Measurements from ENCODE around the gene HHIPL1. TPM values are rescaled to one million over a fixed set of nuclear protein-coding genes. Genes with fewer than 3 reads are reported as not detected.

The HHIPL1 gene
- polyA plus RNA-seq, 2 donors, result 0.14 to 0.28 TPM

GRCh38 chr14:99624024-99624423 is 20.9 kb upstream of the HHIPL1 start:
- WGBS, 2 donors, result 82% methylated on average over 6 of the region's 6 CpGs
- Histone ChIP-seq H3K27me3 (ENCODE audit: control insufficient read depth in 1 of 2, insufficient read depth in 2 of 2, low read length in 2 of 2) (no peaks in the 10 kb centered on the region), H3K27ac (ENCODE audit: low read depth in 2 of 2, low read length in 1 of 2) (peak overlapping the region in 1 of 2 donors; percentile 14), H3K4me1 (ENCODE audit: control insufficient read depth in 2 of 2, insufficient read depth in 2 of 2, low read length in 1 of 2) (peaks cover 0 to 20% of the 10 kb centered on the region in 2 donors), H3K36me3 (ENCODE audit: control insufficient read depth in 2 of 2, insufficient read depth in 2 of 2, low read length in 1 of 2) (no peaks in the 10 kb centered on the region), H3K4me3 (ENCODE audit: low read depth in 1 of 2, low read length in 2 of 2) (no peak overlapping the region), H3K9me3 (ENCODE audit: control insufficient read depth in 2 of 2, insufficient read depth in 1 of 2, low read depth in 1 of 2, low read length in 1 of 2) (no peaks in the 10 kb centered on the region)

- no peak overlapping the region for H3K4me3 ChIP-seq (ENCODE audit: low read depth in 1 of 2, low read length in 2 of 2)
- H3K27ac ChIP-seq (ENCODE audit: low read depth in 2 of 2, low read length in 1 of 2), result peak overlapping the region in 1 of 2 donors; percentile 45
- no peaks in the 10 kb centered on the region for H3K27me3 ChIP-seq (ENCODE audit: control insufficient read depth in 1 of 2, insufficient read depth in 2 of 2, low read length in 2 of 2)
- H3K9me3 ChIP-seq (ENCODE audit: control insufficient read depth in 2 of 2, insufficient read depth in 1 of 2, low read depth in 1 of 2, low read length in 1 of 2), result no peaks in the 10 kb centered on the region
- H3K4me1 ChIP-seq (ENCODE audit: control insufficient read depth in 2 of 2, insufficient read depth in 2 of 2, low read length in 1 of 2), result peaks cover 0 to 20% of the 10 kb centered on the region in 2 donors
- H3K36me3 ChIP-seq (ENCODE audit: control insufficient read depth in 2 of 2, insufficient read depth in 2 of 2, low read length in 1 of 2), result no peaks in the 10 kb centered on the region
- WGBS, 2 donors, result 67 to 76% methylated on average over 13 of the region's 13 CpGs
Measured at GRCh38 chr14:99624971-99625370, 20.0 kb upstream of the HHIPL1 start.

GRCh38 chr14:99625476-99625875 is 19.5 kb upstream of the HHIPL1 start:
- H3K27me3 ChIP-seq (ENCODE audit: control insufficient read depth in 1 of 2, insufficient read depth in 2 of 2, low read length in 2 of 2), result no peaks in the 10 kb centered on the region
- H3K36me3 ChIP-seq (ENCODE audit: control insufficient read depth in 2 of 2, insufficient read depth in 2 of 2, low read length in 1 of 2), result no peaks in the 10 kb centered on the region
- H3K4me1 ChIP-seq (ENCODE audit: control insufficient read depth in 2 of 2, insufficient read depth in 2 of 2, low read length in 1 of 2), result peaks cover 0 to 20% of the 10 kb centered on the region in 2 donors
- WGBS, 2 donors, result 70% methylated on average over 3 of the region's 3 CpGs
- H3K27ac ChIP-seq (ENCODE audit: low read depth in 2 of 2, low read length in 1 of 2), result peak overlapping the region in 1 of 2 donors; percentile 45
- no peak overlapping the region for H3K4me3 ChIP-seq (ENCODE audit: low read depth in 1 of 2, low read length in 2 of 2)
- H3K9me3 ChIP-seq (ENCODE audit: control insufficient read depth in 2 of 2, insufficient read depth in 1 of 2, low read depth in 1 of 2, low read length in 1 of 2), result no peaks in the 10 kb centered on the region

- Histone ChIP-seq H3K27ac (ENCODE audit: low read depth in 2 of 2, low read length in 1 of 2) (peak overlapping the region in 1 of 2 donors; percentile 26), H3K4me1 (ENCODE audit: control insufficient read depth in 2 of 2, insufficient read depth in 2 of 2, low read length in 1 of 2) (peaks cover 0 to 20% of the 10 kb centered on the region in 2 donors)
- WGBS, 2 donors, result 80 to 81% methylated on average over 11 of the region's 11 CpGs
Measured at GRCh38 chr14:99626041-99626648, 18.8 kb upstream of the HHIPL1 start.

GRCh38 chr14:99627100-99627499 is 17.8 kb upstream of the HHIPL1 start:
- no peaks in the 10 kb centered on the region for H3K27me3 ChIP-seq (ENCODE audit: control insufficient read depth in 1 of 2, insufficient read depth in 2 of 2, low read length in 2 of 2)
- H3K4me3 ChIP-seq (ENCODE audit: low read depth in 1 of 2, low read length in 2 of 2), result no peak overlapping the region
- H3K27ac ChIP-seq (ENCODE audit: low read depth in 2 of 2, low read length in 1 of 2), result no peak overlapping the region
- H3K36me3 ChIP-seq (ENCODE audit: control insufficient read depth in 2 of 2, insufficient read depth in 2 of 2, low read length in 1 of 2), result no peaks in the 10 kb centered on the region
- H3K4me1 ChIP-seq (ENCODE audit: control insufficient read depth in 2 of 2, insufficient read depth in 2 of 2, low read length in 1 of 2), result peaks cover 0 to 19% of the 10 kb centered on the region in 2 donors
- H3K9me3 ChIP-seq (ENCODE audit: control insufficient read depth in 2 of 2, insufficient read depth in 1 of 2, low read depth in 1 of 2, low read length in 1 of 2), result no peaks in the 10 kb centered on the region
- WGBS, 2 donors, result 79 to 89% methylated on average over 2 of the region's 2 CpGs

More at GRCh38 chr14:99626041-99626648, 18.8 kb upstream of the HHIPL1 start:
- Histone ChIP-seq H3K9me3 (ENCODE audit: control insufficient read depth in 2 of 2, insufficient read depth in 1 of 2, low read depth in 1 of 2, low read length in 1 of 2) (no peaks in the 10 kb centered on the region), H3K36me3 (ENCODE audit: control insufficient read depth in 2 of 2, insufficient read depth in 2 of 2, low read length in 1 of 2) (no peaks in the 10 kb centered on the region), H3K4me3 (ENCODE audit: low read depth in 1 of 2, low read length in 2 of 2) (no peak overlapping the region), H3K27me3 (ENCODE audit: control insufficient read depth in 1 of 2, insufficient read depth in 2 of 2, low read length in 2 of 2) (no peaks in the 10 kb centered on the region)

- 75 to 77% methylated on average over 13 of the region's 13 CpGs for WGBS, 2 donors
- no peaks in the 10 kb centered on the region for H3K27me3 ChIP-seq (ENCODE audit: control insufficient read depth in 1 of 2, insufficient read depth in 2 of 2, low read length in 2 of 2)
- H3K27ac ChIP-seq (ENCODE audit: low read depth in 2 of 2, low read length in 1 of 2), result peak overlapping the region in 1 of 2 donors; percentile 44
- no peaks in the 10 kb centered on the region for H3K36me3 ChIP-seq (ENCODE audit: control insufficient read depth in 2 of 2, insufficient read depth in 2 of 2, low read length in 1 of 2)
- H3K9me3 ChIP-seq (ENCODE audit: control insufficient read depth in 2 of 2, insufficient read depth in 1 of 2, low read depth in 1 of 2, low read length in 1 of 2), result no peaks in the 10 kb centered on the region
- peaks cover 0 to 16% of the 10 kb centered on the region in 2 donors for H3K4me1 ChIP-seq (ENCODE audit: control insufficient read depth in 2 of 2, insufficient read depth in 2 of 2, low read length in 1 of 2)
- H3K4me3 ChIP-seq (ENCODE audit: low read depth in 1 of 2, low read length in 2 of 2), result no peak overlapping the region
Measured at GRCh38 chr14:99627510-99628381, 17.2 kb upstream of the HHIPL1 start.

GRCh38 chr14:99628887-99629618 is 15.9 kb upstream of the HHIPL1 start:
- Histone ChIP-seq H3K27ac (ENCODE audit: low read depth in 2 of 2, low read length in 1 of 2) (no peak overlapping the region), H3K27me3 (ENCODE audit: control insufficient read depth in 1 of 2, insufficient read depth in 2 of 2, low read length in 2 of 2) (no peaks in the 10 kb centered on the region), H3K4me1 (ENCODE audit: control insufficient read depth in 2 of 2, insufficient read depth in 2 of 2, low read length in 1 of 2) (peaks cover 0 to 14% of the 10 kb centered on the region in 2 donors), H3K4me3 (ENCODE audit: low read depth in 1 of 2, low read length in 2 of 2) (no peak overlapping the region), H3K36me3 (ENCODE audit: control insufficient read depth in 2 of 2, insufficient read depth in 2 of 2, low read length in 1 of 2) (no peaks in the 10 kb centered on the region), H3K9me3 (ENCODE audit: control insufficient read depth in 2 of 2, insufficient read depth in 1 of 2, low read depth in 1 of 2, low read length in 1 of 2) (no peaks in the 10 kb centered on the region)
- 20 to 21% methylated on average over 20 of the region's 20 CpGs for WGBS, 2 donors

- Histone ChIP-seq H3K36me3 (ENCODE audit: control insufficient read depth in 2 of 2, insufficient read depth in 2 of 2, low read length in 1 of 2) (no peaks in the 10 kb centered on the region), H3K9me3 (ENCODE audit: control insufficient read depth in 2 of 2, insufficient read depth in 1 of 2, low read depth in 1 of 2, low read length in 1 of 2) (no peaks in the 10 kb centered on the region), H3K27ac (ENCODE audit: low read depth in 2 of 2, low read length in 1 of 2) (no peak overlapping the region), H3K4me3 (ENCODE audit: low read depth in 1 of 2, low read length in 2 of 2) (no peak overlapping the region), H3K27me3 (ENCODE audit: control insufficient read depth in 1 of 2, insufficient read depth in 2 of 2, low read length in 2 of 2) (no peaks in the 10 kb centered on the region), H3K4me1 (ENCODE audit: control insufficient read depth in 2 of 2, insufficient read depth in 2 of 2, low read length in 1 of 2) (peaks cover 0 to 7% of the 10 kb centered on the region in 2 donors)
- WGBS, 2 donors, result 69 to 79% methylated on average over 7 to 8 of the region's 8 CpGs
Measured at GRCh38 chr14:99630202-99630601, 14.7 kb upstream of the HHIPL1 start.

GRCh38 chr14:99632410-99633035 is 12.4 kb upstream of the HHIPL1 start:
- no peaks in the 10 kb centered on the region for H3K36me3 ChIP-seq (ENCODE audit: control insufficient read depth in 2 of 2, insufficient read depth in 2 of 2, low read length in 1 of 2)
- H3K9me3 ChIP-seq (ENCODE audit: control insufficient read depth in 2 of 2, insufficient read depth in 1 of 2, low read depth in 1 of 2, low read length in 1 of 2), result no peaks in the 10 kb centered on the region
- H3K4me1 ChIP-seq (ENCODE audit: control insufficient read depth in 2 of 2, insufficient read depth in 2 of 2, low read length in 1 of 2), result peaks cover 0 to 5% of the 10 kb centered on the region in 2 donors
- H3K27me3 ChIP-seq (ENCODE audit: control insufficient read depth in 1 of 2, insufficient read depth in 2 of 2, low read length in 2 of 2), result no peaks in the 10 kb centered on the region
- 84 to 90% methylated on average over 9 of the region's 9 CpGs for WGBS, 2 donors
- no peak overlapping the region for H3K27ac ChIP-seq (ENCODE audit: low read depth in 2 of 2, low read length in 1 of 2)
- no peak overlapping the region for H3K4me3 ChIP-seq (ENCODE audit: low read depth in 1 of 2, low read length in 2 of 2)
